NCI-H1694 (cell line): ENCODE results near the gene CNGA3.

ENCODE experiments used
- DNase-seq: peaks from one replicate; lab custom pipeline; 2025; lab: John Stamatoyannopoulos, UW

CNGA3 gene

GRCh38 chr2:98329549-98329948, 16.7 kb upstream of the CNGA3 start:
- DNase-seq: no peak

GRCh38 chr2:98332989-98333388, 13.3 kb upstream of the CNGA3 start:
- no peak for DNase-seq

- DNase-seq: no peak
These were observed 12.3 kb upstream of the CNGA3 start for GRCh38 chr2:98333922-98334321.

GRCh38 chr2:98334439-98335078, 11.7 kb upstream of the CNGA3 start:
- DNase-seq: no peak

GRCh38 chr2:98335271-98335670, 11.0 kb upstream of the CNGA3 start:
- no peak for DNase-seq

- no peak for DNase-seq
These were observed 5.0 kb upstream of the CNGA3 start for GRCh38 chr2:98341241-98341640.

- DNase-seq: no peak
These were observed 3.0 kb upstream of the CNGA3 start for GRCh38 chr2:98343285-98343684.

- no peak for DNase-seq
These were observed 1.2 kb downstream of the CNGA3 start for GRCh38 chr2:98347298-98348065.

GRCh38 chr2:98348066-98348561, 1.9 kb downstream of the CNGA3 start:
- DNase-seq: peak; percentile 75

- DNase-seq: no peak
These were observed 4.2 kb downstream of the CNGA3 start for GRCh38 chr2:98350411-98350810.

GRCh38 chr2:98355881-98356280, 9.6 kb downstream of the CNGA3 start:
- no peak for DNase-seq

- DNase-seq: no peak
These were observed 10.5 kb downstream of the CNGA3 start for GRCh38 chr2:98356729-98357128.

GRCh38 chr2:98357849-98358248, 11.6 kb downstream of the CNGA3 start:
- no peak for DNase-seq

- no peak for DNase-seq
These were observed 13.7 kb downstream of the CNGA3 start for GRCh38 chr2:98359986-98360385.

- DNase-seq: no peak
These were observed 21.5 kb downstream of the CNGA3 start for GRCh38 chr2:98367721-98368120.

- DNase-seq: no peak
These were observed 23.5 kb downstream of the CNGA3 start for GRCh38 chr2:98369710-98370239.

- DNase-seq: no peak
These were observed 25.9 kb downstream of the CNGA3 start for GRCh38 chr2:98372121-98372520.

- DNase-seq: no peak
These were observed 26.3 kb downstream of the CNGA3 start for GRCh38 chr2:98372579-98372978.

- DNase-seq: no peak
These were observed 28.0 kb downstream of the CNGA3 start for GRCh38 chr2:98374286-98374685.

- no peak for DNase-seq
These were observed 28.8 kb downstream of the CNGA3 start for GRCh38 chr2:98374958-98375570.

GRCh38 chr2:98376301-98376910, 30.1 kb downstream of the CNGA3 start:
- no peak for DNase-seq

GRCh38 chr2:98376996-98377395, 30.7 kb downstream of the CNGA3 start:
- no peak for DNase-seq
